H1 (cell line): Measurements from ENCODE around the gene CORO2B. TPM values are rescaled to one million over a fixed set of nuclear protein-coding genes. Genes with fewer than 3 reads are reported as not detected.

Experiments
- BCL11A ChIP-seq, 2 experiments: IDR thresholded peaks; one replicate each; pipeline ENCODE4 v1.6.1; 2011; ENCODE audit warnings: low read depth in 2 of 2, low read length in 2 of 2, mild to moderate bottlenecking in 2 of 2
- RFX5 ChIP-seq: IDR thresholded peaks from 2 replicates; pipeline ENCODE4 v1.6.1; 2011; ENCODE audit warnings: low read depth, low read length, improper control_type of control experiment, borderline replicate concordance
- SP4 ChIP-seq: IDR thresholded peaks from 2 replicates; pipeline ENCODE4 v1.6.1; 2012; ENCODE audit warnings: low read length, inconsistent platforms
- polyA plus RNA-seq, 7 experiments: library from polyadenylated mRNA; depleted of rRNA in 3 of 7; stranded (reverse) in 5 of 7; unstranded in 2 of 7; fragments of >200 nt in 5 of 7; fragments of 200-250 nt in 2 of 7; gene quantifications; 1 replicate in 5 of 7; 2 replicates in 1 of 7; 4 replicates in 1 of 7; pipeline versions ENCODE4 v1.2.1 to v1.2.3, GENCODE V29; 2011 to 2013; ENCODE audit warnings: missing spikeins in 2 of 7, mixed read lengths in 2 of 7
- total RNA-seq: library from RNA; stranded (reverse); fragmentation: NEBNext Ultra II Directional; extraction: Animal tissue kit (Norgen Biotek cat#: 25700); gene quantifications from 2 replicates; pipeline ENCODE4 v1.2.1, GENCODE V29; 2021

Gene CORO2B
- total and polyA plus RNA-seq, 2 of the 8 experiments (the other 6 are each of a cell fraction or from before 2014, with no cell fraction given), result 3.4 to 6.7 TPM

DNA sequence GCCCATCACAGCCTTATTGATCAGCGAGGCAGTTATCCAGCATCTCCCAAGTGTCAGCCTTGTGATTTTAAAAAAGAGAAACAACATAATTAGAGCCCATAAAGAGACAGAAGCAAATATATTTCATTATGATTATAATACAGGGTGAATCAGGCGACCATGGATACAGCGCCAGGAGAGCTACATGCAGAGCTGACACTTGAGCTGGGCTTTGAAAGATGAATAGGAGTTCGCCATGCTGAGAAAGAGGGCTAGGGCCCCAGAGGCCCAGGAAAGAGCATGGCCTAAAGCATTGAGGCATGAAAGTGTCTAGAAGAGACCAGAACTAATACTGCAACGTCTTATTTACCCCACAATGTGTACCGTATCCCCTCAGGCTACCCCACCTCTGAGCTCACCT lies 4.2 kb upstream of the CORO2B start (continued):
- TF ChIP-seq RFX5 (no peak), SP4 (no peak), BCL11A (IDR thresholded peaks at IDR 0.05; ENCODE audit: low read depth in 2 of 2, low read length in 2 of 2) (no peak)
- TF ChIP-seq, all 59 proteins: peak for 0
